ENCODE results near the gene NFKBIB.
"Not testable (repeated sequence)": the region's sequence is repeated elsewhere in the genome, so short reads cannot be mapped to it uniquely, and the experiment has no call there.

The NFKBIB gene

GRCh38 chr19:38869836-38870607, 29.7 kb upstream of the NFKBIB start:
- DNase-seq (ENCODE audit: low spot score), result peak; percentile 93
- peak; percentile 80 for TF ChIP-seq CTCF (IDR thresholded peaks at IDR 0.05; ENCODE audit: extremely low read depth, missing control alignments)

- no peak for TF ChIP-seq CTCF (IDR thresholded peaks at IDR 0.05; ENCODE audit: extremely low read depth, missing control alignments)
- DNase-seq (ENCODE audit: low spot score), result no peak
Observed at GRCh38 chr19:38870612-38871011, 29.2 kb upstream of the NFKBIB start.

GRCh38 chr19:38873400-38873799, 26.4 kb upstream of the NFKBIB start:
- DNase-seq (ENCODE audit: low spot score), result not testable (repeated sequence)

DNA sequence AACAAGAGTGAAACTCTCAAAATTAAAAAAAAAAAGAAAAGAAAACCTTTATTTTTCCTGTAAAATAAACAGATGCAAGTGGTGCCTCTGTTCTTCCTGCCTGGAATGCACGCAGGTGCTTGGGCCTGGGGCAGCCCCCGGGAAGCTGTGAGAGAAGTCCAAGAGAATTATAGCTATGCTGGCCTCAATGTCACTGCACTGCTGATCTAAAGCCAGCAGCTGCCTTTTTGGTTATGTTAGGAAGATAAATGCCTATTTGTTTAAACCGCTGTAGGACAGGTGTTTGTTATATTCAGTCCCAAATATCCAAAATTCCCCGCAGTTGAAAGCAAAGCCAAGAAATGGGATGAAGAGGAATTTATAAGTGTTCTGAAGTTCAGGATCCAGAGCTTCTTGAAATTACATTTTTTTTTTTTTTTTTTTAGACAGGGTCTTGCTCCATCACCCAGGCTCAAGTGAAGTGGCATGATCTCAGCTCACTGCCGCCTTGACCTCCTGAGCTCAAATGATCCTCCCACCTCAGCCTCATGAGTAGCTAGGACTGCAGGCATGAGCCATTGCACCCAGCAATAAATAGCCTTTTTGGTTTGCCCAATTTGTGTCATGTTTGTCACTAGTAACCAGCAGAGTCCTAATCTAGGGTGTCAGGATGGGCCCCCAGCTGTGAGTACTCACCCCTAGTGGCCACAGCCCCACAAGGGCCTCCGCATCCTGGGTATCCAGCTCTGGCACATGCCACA, 23.9 kb upstream of the NFKBIB start:
- DNase-seq (ENCODE audit: low spot score), result no peak
- TF ChIP-seq CTCF (IDR thresholded peaks at IDR 0.05; ENCODE audit: extremely low read depth, missing control alignments), result no peak

GRCh38 chr19:38877781-38878574, 21.8 kb upstream of the NFKBIB start, which contains the start of gene RINL:
RINL (minus strand) TSS chr19:38878275; CDS start chr19:38876742, 1,533 bp downstream.
- no peak for TF ChIP-seq CTCF (IDR thresholded peaks at IDR 0.05; ENCODE audit: extremely low read depth, missing control alignments)
- peak; percentile 87 for DNase-seq (ENCODE audit: low spot score)

DNA sequence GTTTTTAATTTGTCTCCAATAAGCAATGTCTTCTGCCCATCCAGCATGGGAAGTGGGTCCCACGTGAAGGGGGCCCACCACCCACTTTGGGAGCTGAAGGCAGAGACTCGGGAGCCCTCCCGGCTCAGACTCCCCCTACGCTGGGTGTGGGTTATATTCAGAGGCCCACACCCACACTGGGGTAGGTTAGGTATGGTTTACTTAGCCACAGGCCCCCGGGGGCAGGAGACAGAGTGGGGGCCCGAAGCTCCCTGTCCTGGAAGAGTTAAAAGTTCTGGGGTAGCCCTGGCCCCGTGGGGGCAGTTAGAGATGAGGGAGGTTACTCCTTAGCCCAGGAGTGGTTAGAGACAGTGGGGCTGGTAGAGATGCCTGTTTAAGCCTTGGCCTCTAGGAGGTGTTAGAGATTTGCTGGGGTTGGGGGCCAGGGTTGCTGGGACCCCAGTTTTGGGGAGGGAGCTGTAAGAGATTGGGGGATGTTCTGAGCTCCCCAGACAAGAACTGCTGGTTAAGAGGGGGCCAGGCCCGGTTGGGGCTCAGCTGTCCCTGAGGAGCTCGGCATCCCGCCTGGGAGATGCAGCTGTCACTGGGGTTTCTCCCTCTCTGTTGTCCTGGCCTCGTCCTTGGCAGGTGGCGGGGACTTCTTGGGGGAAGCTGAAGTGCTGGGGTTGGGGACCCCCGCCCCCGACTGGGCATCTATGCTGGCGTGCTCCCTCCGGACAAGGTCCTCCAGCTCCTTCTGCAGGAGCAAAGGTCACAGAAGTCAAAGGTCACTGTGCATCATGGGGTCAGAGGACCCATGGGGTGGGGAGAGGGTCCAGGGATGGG, 21.0 kb upstream of the NFKBIB start:
- no peak for TF ChIP-seq CTCF (IDR thresholded peaks at IDR 0.05; ENCODE audit: extremely low read depth, missing control alignments)

GRCh38 chr19:38879400-38879751, 20.4 kb upstream of the NFKBIB start:
- TF ChIP-seq CTCF (IDR thresholded peaks at IDR 0.05; ENCODE audit: extremely low read depth, missing control alignments), result no peak
- no peak for DNase-seq (ENCODE audit: low spot score)

More for the DNA sequence above, 21.0 kb upstream of the NFKBIB start:
- DNase-seq (ENCODE audit: low spot score), result no peak

Data from GM20000 (cell line).